Measurements from ENCODE around the gene MALAT1.

MALAT1 gene

GRCh38 chr11:65478388-65479183, 20.3 kb upstream of the MALAT1 start:
- in situ Hi-C loops (cut with HindIII; ENCODE audit: low sequenced_read_pairs) = no loop called here

DNA sequence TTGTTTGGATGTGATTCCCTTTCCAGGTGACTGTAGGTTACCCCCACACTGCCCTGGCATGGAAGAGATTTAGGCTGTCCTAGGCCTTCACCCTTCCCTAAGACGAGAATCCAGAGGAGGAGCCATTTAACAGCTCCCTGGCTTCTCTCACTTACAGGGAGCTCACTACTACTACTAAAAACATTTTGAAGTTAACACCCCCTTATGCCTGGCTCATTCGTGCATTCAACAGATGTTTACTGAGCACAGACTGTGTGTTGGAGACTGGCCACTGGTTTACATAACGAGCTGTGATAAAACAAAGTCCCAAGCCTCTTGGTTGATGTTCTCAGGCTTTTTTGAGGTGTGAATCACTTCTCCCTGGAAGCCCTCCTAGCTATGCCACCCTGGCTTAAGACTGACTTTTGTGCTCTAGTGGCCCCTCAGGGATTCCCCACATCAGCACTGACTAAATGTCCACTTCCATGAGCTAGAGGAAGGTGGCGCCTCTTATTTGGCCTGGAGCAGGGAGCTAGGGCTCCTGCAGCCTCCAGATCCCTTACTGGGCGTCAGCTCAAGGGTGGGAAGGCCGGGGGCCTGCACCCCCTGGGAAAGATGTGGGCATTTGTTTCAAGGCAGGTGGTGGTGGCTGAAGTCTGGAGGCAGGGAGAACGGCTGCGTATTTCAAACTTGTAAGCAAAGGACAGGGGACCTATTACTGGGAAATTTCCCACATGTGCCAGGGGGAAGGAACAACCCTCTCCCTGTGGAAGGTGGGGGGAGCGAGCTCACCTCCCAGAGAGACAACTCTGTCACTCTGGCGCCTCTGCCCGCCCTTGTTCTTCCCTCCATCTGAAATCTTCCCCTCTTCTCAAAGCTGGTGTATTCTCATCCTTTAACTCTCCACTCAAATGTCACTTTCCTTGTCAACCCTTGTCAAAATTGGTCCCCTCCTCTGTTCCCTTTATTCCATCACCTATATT, 19.4 kb upstream of the MALAT1 start:
- in situ Hi-C loops (cut with HindIII; ENCODE audit: low sequenced_read_pairs) = no loop called here

- in situ Hi-C loops (cut with HindIII; ENCODE audit: low sequenced_read_pairs) = no loop called here
Measured at GRCh38 chr11:65482306-65482850, 16.5 kb upstream of the MALAT1 start.

- in situ Hi-C loops (cut with HindIII; ENCODE audit: low sequenced_read_pairs) = no loop called here
Measured at GRCh38 chr11:65485920-65486219, 13.0 kb upstream of the MALAT1 start.

DNA sequence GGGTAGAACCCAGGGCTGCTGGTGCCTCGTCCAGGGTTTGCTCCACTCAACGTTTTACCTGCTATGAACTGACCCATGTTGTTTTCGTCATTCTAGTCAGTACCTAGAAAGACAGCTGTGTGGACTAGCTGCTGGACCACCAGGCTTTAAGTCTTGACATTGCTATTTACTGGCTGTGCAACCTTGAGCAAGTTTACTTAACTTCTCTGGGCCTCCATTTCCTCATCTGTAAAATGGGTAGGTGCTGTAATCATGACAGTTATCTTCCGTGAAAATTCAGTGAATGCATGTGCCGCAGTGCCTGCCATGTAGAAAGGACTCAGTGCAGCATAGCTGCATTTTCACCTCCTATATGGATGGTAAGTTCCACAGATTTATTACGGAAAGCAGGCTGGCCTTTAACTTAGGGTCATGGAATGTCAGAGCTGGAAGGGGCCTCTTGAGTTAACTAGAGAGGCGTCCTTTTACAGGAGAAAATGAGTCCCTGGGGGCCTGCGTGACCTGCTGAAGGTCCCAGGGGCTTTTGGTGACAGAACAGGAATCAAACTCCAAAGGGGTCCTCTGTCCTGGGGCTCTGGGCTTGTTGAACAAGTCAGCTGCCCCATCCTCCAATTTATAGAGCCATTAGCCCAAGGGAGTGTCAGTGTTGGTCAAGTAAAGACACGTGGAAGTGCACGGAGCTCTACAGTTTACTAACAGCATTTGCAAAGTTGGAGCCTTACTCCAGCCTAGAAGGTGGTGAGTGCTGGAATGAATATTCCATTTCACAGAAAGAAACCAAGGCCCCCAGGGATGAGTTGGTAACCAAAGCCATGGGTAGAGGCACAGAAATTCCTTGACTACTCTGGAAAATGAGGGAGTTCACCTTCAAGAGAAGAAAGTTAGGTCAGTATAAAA, 12.0 kb upstream of the MALAT1 start:
- in situ Hi-C loops (cut with HindIII; ENCODE audit: low sequenced_read_pairs) = no loop called here

DNA sequence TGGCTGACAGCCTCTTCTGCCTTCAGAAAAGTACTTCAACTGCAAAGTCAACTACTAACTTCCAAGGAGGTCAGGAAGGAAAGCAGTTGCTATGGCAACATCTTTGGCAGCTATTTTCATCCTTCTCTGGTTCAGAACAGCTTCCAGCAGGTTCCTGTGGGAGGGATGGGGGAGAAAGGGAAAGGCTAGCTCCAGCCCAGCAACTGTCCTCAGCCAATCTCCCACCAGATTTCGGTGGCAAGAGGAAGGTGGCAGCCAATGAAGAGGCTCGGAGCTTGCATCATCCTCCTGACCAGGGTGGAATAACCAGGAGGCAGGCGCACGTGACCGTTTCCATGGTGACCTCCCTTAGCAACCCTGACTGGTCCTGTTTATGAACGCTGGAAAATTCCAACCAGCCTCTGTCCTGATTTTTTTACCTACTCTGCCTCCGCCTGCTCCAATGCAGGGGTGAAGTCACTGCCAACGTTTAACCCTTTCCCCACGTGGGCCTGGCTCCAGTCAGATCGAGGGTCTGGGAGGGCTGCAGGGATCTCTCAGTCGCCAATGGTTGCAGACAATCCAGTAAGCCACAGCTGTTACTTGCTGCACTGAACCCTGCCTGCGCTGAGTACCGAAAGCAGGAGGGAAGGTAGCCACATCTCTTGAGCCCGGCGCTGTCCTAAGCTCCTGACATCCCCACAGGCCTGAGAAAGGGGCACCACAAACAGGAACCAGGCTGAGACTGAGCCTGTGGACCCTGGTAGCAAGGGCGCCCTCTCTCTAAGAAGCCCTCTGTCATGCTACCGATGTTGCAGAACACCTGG, 11.2 kb upstream of the MALAT1 start:
- in situ Hi-C loops (cut with HindIII; ENCODE audit: low sequenced_read_pairs) = no loop called here

DNA sequence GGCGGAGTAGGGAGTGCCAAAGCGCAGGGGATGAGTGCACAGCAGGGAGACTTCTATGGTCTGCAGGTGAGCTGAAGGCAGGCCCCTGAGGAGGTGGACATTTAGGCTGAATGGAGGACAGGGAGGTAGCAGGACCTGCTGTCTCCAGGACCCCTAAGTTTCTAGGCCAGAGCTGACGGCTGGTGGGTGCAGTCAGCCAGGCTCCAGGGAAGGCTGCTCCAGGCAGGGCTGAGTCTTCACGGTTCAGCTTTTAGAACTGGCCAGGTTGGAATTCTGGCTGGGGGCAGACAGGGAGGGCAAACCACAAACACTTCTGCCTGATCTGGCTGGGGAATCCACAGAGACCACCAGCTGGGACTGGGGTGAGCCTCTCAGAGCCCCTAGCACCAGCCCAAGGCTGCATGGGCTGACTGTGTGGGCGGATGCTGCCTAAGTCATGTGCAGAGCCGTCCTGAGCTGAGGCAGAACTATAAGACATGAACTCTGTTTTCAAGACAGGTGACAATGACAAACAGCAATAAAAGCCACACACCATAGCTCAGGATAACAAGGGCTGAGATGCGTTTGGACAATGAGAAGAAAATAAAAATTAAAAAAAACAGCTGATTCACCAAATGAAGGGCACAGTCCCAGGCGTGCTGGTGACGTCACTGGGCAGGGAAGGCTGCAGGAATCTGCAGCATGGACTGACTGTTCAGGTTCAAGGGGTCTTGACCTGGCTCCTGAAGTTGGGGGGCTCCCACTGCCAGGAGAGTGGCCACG, 10.4 kb upstream of the MALAT1 start:
- in situ Hi-C loops (cut with HindIII; ENCODE audit: low sequenced_read_pairs) = no loop called here

- in situ Hi-C loops (cut with HindIII; ENCODE audit: low sequenced_read_pairs) = no loop called here
Measured at GRCh38 chr11:65489035-65489705, 9.7 kb upstream of the MALAT1 start.

DNA sequence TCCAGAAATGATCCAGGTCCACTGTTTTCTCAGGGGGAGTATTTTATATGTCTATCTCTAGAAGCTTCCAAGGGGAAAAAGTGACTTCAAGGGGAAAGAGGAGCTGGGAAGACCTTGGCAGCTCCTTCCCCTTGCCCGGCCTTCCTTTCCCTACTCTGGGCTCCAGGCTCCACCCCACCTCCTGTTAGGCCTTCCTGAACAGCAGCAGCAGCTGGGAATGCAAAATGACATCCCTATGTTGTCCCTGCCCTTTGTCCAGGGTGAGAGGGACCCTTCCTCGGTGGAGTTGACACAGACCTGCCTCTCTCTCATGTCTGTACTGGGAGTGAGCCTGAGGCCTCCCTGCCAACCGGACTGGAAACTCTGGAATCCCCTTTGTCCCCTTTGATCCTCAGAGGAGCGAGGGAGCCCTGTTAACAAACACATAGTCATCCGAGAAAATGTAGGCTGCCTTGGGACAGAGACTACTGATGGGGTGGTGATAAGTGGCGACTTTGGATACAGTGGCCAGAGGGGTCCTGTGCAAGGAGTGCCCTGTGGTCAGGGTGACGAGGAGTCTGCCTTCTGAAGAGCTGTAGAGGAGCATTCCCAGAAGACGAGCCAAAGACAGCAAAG, 9.0 kb upstream of the MALAT1 start:
- in situ Hi-C loops (cut with HindIII; ENCODE audit: low sequenced_read_pairs) = no loop called here

GRCh38 chr11:65491163-65491465, 7.7 kb upstream of the MALAT1 start:
- in situ Hi-C loops (cut with HindIII; ENCODE audit: low sequenced_read_pairs) = no loop called here

GRCh38 chr11:65491614-65492386, 7.0 kb upstream of the MALAT1 start:
- in situ Hi-C loops (cut with HindIII; ENCODE audit: low sequenced_read_pairs) = no loop called here

DNA sequence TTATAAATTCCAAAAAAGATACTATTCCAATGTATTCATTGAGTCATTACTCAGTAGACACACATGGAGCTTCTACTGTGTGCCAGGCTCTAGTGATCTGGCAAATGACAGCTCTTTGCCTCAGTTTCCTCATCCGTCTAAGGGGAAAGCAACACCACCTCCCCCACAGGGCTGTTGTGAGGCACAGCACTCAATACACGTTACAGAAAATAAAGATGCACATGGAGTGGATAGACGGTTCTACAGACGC, 6.5 kb upstream of the MALAT1 start:
- in situ Hi-C loops (cut with HindIII; ENCODE audit: low sequenced_read_pairs) = no loop called here

- in situ Hi-C loops (cut with HindIII; ENCODE audit: low sequenced_read_pairs) = no loop called here
Measured at GRCh38 chr11:65492637-65493366, 6.0 kb upstream of the MALAT1 start.

GRCh38 chr11:65493367-65494176, 5.3 kb upstream of the MALAT1 start:
- in situ Hi-C loops (cut with HindIII; ENCODE audit: low sequenced_read_pairs) = no loop called here

GRCh38 chr11:65496304-65497140, 2.3 kb upstream of the MALAT1 start:
- in situ Hi-C loops (cut with HindIII; ENCODE audit: low sequenced_read_pairs) = loop anchor here (5.0 kb wide), 2 partner anchors 74 to 144 kb away; partner anchors contain the start of genes NEAT1 and TIGD3

Measured in endothelial cell of hepatic sinusoid (primary cell).